Measurements from ENCODE around the gene BTN1A1.
A peak's percentile ranks its signal among the peaks of the same experiment; 100 is the strongest.

BTN1A1 gene

DNA sequence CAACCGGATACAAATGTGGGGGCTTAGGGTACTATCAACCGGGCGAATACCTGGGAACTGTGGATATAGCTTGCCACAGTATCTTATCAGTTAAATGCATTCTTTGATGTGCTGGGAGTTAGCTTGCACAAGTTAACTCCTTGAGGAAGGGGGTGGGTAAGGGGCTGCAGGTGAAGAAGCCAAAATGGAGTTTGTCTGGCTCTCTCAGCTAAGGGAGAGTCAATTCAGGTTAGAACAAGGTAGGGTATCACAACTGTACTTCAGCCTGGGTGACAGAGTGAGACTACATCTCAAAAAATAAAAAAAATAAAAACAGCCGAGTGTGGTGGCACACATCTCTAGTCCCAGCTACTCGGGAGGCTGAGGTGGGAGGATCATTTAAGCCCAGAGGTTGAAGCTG, 8.5 kb upstream of the BTN1A1 start:
- no peak overlapping the region for H3K27ac ChIP-seq
- no peaks in the 10 kb centered on the region for H3K9me3 ChIP-seq
- no peak overlapping the region for H3K4me3 ChIP-seq (ENCODE audit: low read depth in 1 of 2, low read length in 1 of 2)
- no peaks in the 10 kb centered on the region for H3K4me1 ChIP-seq (ENCODE audit: control insufficient read depth in 1 of 2, insufficient read depth in 1 of 2, low read depth in 1 of 2, low read length in 1 of 2)
- TF ChIP-seq, protein P1, sequence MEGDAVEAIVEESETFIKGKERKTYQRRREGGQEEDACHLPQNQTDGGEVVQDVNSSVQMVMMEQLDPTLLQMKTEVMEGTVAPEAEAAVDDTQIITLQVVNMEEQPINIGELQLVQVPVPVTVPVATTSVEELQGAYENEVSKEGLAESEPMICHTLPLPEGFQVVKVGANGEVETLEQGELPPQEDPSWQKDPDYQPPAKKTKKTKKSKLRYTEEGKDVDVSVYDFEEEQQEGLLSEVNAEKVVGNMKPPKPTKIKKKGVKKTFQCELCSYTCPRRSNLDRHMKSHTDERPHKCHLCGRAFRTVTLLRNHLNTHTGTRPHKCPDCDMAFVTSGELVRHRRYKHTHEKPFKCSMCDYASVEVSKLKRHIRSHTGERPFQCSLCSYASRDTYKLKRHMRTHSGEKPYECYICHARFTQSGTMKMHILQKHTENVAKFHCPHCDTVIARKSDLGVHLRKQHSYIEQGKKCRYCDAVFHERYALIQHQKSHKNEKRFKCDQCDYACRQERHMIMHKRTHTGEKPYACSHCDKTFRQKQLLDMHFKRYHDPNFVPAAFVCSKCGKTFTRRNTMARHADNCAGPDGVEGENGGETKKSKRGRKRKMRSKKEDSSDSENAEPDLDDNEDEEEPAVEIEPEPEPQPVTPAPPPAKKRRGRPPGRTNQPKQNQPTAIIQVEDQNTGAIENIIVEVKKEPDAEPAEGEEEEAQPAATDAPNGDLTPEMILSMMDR (IDR thresholded peaks at IDR 0.05): no peak
- no peaks in the 10 kb centered on the region for H3K36me3 ChIP-seq
- peaks cover 15% of the 10 kb centered on the region for H3K27me3 ChIP-seq

DNA sequence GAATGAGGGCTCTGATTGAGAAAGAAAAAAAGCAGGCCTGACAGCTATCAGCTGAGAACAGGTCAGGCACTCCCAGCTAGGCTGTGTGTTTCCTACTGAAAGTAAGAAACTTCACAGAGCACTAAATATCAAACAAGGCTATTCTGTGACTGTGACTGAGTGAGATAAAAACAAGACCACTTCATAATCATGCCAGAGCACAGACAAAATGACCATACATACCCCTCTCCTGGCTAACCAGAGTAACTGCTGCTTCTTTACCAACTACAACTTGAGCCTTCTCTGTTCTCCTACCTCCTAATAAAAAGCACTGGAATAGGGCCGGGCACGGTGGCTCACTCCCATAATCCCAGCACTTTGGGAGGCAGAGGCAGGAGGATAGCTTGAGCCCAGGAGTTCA, 6.8 kb upstream of the BTN1A1 start:
- Histone ChIP-seq H3K9me3 (no peaks in the 10 kb centered on the region), H3K4me3 (ENCODE audit: low read depth in 1 of 2, low read length in 1 of 2) (no peak overlapping the region), H3K36me3 (no peaks in the 10 kb centered on the region), H3K27me3 (peaks cover 15% of the 10 kb centered on the region), H3K27ac (no peak overlapping the region), H3K4me1 (ENCODE audit: control insufficient read depth in 1 of 2, insufficient read depth in 1 of 2, low read depth in 1 of 2, low read length in 1 of 2) (no peaks in the 10 kb centered on the region)
- TF ChIP-seq, protein P1 (IDR thresholded peaks at IDR 0.05): no peak

DNA sequence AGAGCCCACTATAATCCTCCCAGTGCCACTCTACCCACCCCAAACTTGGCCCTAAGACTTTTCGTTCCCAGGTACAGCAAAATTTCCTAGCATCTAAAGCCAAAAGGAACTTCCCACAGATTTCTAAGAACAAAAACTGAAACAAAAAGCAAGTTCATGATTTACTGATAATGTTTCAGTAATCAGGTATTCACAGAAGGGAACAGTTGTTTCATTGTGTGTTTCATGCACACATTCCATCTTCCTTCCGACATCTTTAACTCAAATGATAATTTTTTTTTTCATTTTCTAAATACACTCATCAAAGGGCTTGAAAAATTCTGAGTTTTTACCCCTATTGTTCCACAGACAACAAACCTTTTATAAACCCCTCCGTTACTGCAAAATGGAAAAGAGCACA, 6.0 kb upstream of the BTN1A1 start:
- Histone ChIP-seq H3K27me3 (peaks cover 20% of the 10 kb centered on the region), H3K36me3 (no peaks in the 10 kb centered on the region), H3K4me3 (ENCODE audit: low read depth in 1 of 2, low read length in 1 of 2) (no peak overlapping the region), H3K4me1 (ENCODE audit: control insufficient read depth in 1 of 2, insufficient read depth in 1 of 2, low read depth in 1 of 2, low read length in 1 of 2) (no peaks in the 10 kb centered on the region), H3K27ac (no peak overlapping the region), H3K9me3 (no peaks in the 10 kb centered on the region)
- TF ChIP-seq, protein P1 (IDR thresholded peaks at IDR 0.05): no peak

DNA sequence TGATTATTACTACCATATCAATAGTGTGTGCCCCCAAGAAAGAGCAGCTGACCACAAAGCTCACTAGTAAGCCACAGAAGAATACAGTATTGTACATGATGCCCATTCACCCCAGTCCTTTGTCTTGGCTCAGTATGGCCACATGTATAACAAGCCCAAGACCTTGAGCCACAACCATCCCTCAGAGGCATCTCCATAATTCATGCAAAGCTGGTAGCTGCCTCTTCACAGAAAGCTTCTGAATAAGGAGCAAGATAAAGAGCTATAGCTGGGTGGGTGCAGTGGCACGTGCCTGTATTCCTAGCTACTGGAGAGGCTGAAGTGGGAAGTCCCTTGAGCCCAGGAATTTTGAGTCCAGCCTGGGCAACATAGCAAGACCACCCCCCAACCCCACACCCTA, 4.8 kb upstream of the BTN1A1 start:
- Histone ChIP-seq H3K9me3 (no peaks in the 10 kb centered on the region), H3K4me3 (ENCODE audit: low read depth in 1 of 2, low read length in 1 of 2) (no peak overlapping the region), H3K4me1 (ENCODE audit: control insufficient read depth in 1 of 2, insufficient read depth in 1 of 2, low read depth in 1 of 2, low read length in 1 of 2) (no peaks in the 10 kb centered on the region), H3K27me3 (peaks cover 31% of the 10 kb centered on the region), H3K27ac (no peak overlapping the region), H3K36me3 (no peaks in the 10 kb centered on the region)
- TF ChIP-seq, protein P1 (IDR thresholded peaks at IDR 0.05): no peak

DNA sequence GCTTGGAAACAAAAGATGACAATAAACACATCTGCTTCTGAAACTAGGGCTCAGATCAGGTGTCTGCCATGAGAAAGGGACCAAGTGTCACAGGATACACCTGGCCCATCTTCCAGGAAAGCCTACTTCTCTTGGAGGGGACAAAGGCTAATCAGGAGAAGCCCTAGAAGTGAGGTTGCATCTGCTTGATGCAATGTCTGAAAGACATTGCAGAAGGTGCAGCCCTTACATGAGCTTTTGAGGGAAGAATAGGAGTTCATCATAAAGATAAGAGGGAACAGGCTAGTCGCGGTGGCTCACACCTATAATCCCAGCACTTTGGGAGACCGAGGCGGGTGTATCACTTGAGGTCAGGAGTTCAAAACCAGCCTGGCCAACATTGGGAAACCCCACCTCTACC, 2.5 kb upstream of the BTN1A1 start:
- no peaks in the 10 kb centered on the region for H3K36me3 ChIP-seq
- no peak overlapping the region for H3K27ac ChIP-seq
- no peaks in the 10 kb centered on the region for H3K9me3 ChIP-seq
- TF ChIP-seq, protein P1 (IDR thresholded peaks at IDR 0.05): no peak
- no peak overlapping the region for H3K4me3 ChIP-seq (ENCODE audit: low read depth in 1 of 2, low read length in 1 of 2)
- peaks cover 54% of the 10 kb centered on the region for H3K27me3 ChIP-seq
- H3K4me1 ChIP-seq (ENCODE audit: control insufficient read depth in 1 of 2, insufficient read depth in 1 of 2, low read depth in 1 of 2, low read length in 1 of 2): peaks cover 8 to 10% of the 10 kb centered on the region in 2 experiments

DNA sequence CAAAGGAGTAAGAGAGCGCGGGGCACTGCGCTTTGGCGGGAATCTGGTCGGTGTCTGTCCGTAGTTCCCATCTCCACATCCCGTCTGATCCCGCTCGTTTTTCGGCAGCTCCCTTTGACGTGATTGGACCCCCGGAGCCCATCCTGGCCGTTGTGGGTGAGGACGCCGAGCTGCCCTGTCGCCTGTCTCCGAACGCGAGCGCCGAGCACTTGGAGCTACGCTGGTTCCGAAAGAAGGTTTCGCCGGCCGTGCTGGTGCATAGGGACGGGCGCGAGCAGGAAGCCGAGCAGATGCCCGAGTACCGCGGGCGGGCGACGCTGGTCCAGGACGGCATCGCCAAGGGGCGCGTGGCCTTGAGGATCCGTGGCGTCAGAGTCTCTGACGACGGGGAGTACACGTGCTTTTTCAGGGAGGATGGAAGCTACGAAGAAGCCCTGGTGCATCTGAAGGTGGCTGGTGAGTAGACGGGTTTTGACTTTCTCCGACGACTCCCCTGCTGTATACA, 1.4 kb downstream of the BTN1A1 start:
- Histone ChIP-seq H3K4me1 (ENCODE audit: control insufficient read depth in 1 of 2, insufficient read depth in 1 of 2, low read depth in 1 of 2, low read length in 1 of 2) (peaks cover 8 to 10% of the 10 kb centered on the region in 2 experiments), H3K27me3 (peaks cover 69% of the 10 kb centered on the region), H3K27ac (no peak overlapping the region), H3K4me3 (ENCODE audit: low read depth in 1 of 2, low read length in 1 of 2) (peak overlapping the region; percentile 12 to 31), H3K9me3 (no peaks in the 10 kb centered on the region), H3K36me3 (no peaks in the 10 kb centered on the region)
- TF ChIP-seq, protein P1 (IDR thresholded peaks at IDR 0.05): no peak

All from neutrophil (primary cell).